Uterus (tissue), 4 donors: ENCODE measurements around the gene HORMAD2. TPM values are rescaled to one million over a fixed set of nuclear protein-coding genes. Genes with fewer than 3 reads are reported as not detected.

Experiments
- DNase-seq, 2 donors: peaks; one replicate each; pipeline ENCODE4 v3.0.0-alpha.2; 2019 to 2020
- H3K27ac ChIP-seq, 2 donors: fragments of 200-600 bp; sonication (generic); 1 replicate in 1 of 2; 2 replicates in 1 of 2; pipeline ENCODE4 v1.5.1; 2016 to 2018
- H3K27me3 ChIP-seq, 2 donors: fragments of 200-600 bp; sonication (generic); one replicate each; pipeline ENCODE4 v1.5.1; 2018 to 2019; ENCODE audit warnings: control low read depth in 1 of 2
- H3K36me3 ChIP-seq, 2 donors: fragments of 200-600 bp; sonication (generic); one replicate each; pipeline ENCODE4 v1.5.1; 2019; ENCODE audit warnings: control low read depth in 1 of 2
- H3K4me1 ChIP-seq, 2 donors: fragments of 200-600 bp; sonication (generic); one replicate each; pipeline ENCODE4 v1.5.1; 2018 to 2019; ENCODE audit warnings: control low read depth in 1 of 2
- H3K4me3 ChIP-seq, 2 donors: fragments of 200-600 bp; sonication (generic); 1 replicate in 1 of 2; 2 replicates in 1 of 2; pipeline ENCODE4 v1.5.1; 2018 to 2019; ENCODE audit warnings: mild to moderate bottlenecking in 1 of 2
- H3K9me3 ChIP-seq, 2 donors: fragments of 200-600 bp; sonication (generic); one replicate each; pipeline ENCODE4 v1.5.1; 2019; ENCODE audit warnings: control low read depth in 1 of 2
- POLR2A ChIP-seq, 2 donors: fragments of 450-650 bp; IDR thresholded peaks; one replicate each; pipeline ENCODE4 v1.6.1; 2016; ENCODE audit warnings: antibody characterized with exemption in 2 of 2, mild to moderate bottlenecking in 1 of 2, moderate library complexity in 1 of 2
- intact Hi-C: fragments of 100-400 bp; cut with DNase I; formaldehyde crosslinking; loops from one replicate; pipeline ENCODE4 v1.15.1; 2023; ENCODE audit warnings: low total_unique reads
- total RNA-seq, 4 donors: library from RNA; depleted of rRNA in 3 of 4; stranded (reverse); fragments of >200 nt in 3 of 4; gene quantifications; one replicate each; pipeline versions ENCODE4 v1.1.0 to v1.2.4, GENCODE V29; 2014 to 2023
- TF ChIP-seq, protein P1 (sequence below), 4 experiments: fragments of 200-600 bp in 2 of 4; fragments of 450-650 bp in 2 of 4; sonication (generic) in 2 of 4; IDR thresholded peaks; one replicate each; pipeline ENCODE4 v1.5.1; 2016 to 2019; ENCODE audit warnings: antibody characterized with exemption in 4 of 4, mild to moderate bottlenecking in 2 of 4, moderate library complexity in 1 of 4
- donor health status: DM: yes; HTN: yes; CAD: no.

Gene HORMAD2
- total RNA-seq, 4 donors from 2014 or later: not detected

DNA sequence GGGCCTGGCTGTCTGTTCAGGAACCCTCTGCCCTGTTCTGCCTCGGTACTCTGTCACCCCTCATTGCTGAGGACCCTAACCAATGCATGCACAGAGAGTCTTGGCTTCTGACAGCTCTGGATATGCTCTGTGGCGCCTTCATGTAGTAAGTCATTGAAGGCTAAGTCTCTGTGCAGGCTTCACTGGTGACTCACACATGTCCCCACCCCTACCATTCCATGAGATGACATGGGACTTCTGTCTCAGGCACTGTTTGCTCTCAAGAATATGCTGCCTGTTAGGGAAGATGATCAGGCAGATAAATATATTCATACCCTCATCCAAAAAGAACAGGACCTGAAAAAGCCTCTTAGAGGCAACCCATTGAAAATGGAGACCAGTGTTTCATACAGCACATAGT is 43.6 kb upstream of the HORMAD2 start:
- no peaks in the 10 kb centered on the region for H3K36me3 ChIP-seq

DNA sequence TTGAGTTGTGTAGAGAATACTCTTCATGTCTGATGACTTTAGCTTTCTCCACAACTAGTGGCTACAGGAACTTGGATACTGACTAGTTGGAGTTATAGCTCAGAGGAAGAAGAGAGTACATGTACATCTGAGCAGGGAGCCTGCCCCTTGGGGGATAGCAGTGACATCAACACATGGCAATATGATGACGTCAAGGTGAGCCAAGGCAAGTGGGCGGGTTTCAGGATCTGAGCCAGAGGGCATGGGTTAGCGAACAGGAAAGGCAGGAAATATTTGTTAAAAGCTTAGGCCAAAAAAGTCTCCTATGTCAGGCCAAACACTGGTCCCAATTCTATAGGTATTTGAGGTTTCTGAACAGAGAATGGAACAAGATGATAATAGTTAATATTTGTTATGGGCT is 42.0 kb upstream of the HORMAD2 start:
- TF ChIP-seq, protein P1, sequence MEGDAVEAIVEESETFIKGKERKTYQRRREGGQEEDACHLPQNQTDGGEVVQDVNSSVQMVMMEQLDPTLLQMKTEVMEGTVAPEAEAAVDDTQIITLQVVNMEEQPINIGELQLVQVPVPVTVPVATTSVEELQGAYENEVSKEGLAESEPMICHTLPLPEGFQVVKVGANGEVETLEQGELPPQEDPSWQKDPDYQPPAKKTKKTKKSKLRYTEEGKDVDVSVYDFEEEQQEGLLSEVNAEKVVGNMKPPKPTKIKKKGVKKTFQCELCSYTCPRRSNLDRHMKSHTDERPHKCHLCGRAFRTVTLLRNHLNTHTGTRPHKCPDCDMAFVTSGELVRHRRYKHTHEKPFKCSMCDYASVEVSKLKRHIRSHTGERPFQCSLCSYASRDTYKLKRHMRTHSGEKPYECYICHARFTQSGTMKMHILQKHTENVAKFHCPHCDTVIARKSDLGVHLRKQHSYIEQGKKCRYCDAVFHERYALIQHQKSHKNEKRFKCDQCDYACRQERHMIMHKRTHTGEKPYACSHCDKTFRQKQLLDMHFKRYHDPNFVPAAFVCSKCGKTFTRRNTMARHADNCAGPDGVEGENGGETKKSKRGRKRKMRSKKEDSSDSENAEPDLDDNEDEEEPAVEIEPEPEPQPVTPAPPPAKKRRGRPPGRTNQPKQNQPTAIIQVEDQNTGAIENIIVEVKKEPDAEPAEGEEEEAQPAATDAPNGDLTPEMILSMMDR (IDR thresholded peaks at IDR 0.05): no peak
- no peak for TF ChIP-seq POLR2A (IDR thresholded peaks at IDR 0.05)
- intact Hi-C loops: no loop called here
- no peaks in the 10 kb centered on the region for H3K9me3 ChIP-seq
- H3K4me3 ChIP-seq: no peak overlapping the region
- H3K4me1 ChIP-seq: no peaks in the 10 kb centered on the region
- DNase-seq: peak in 1 of 2 donors; percentile 29
- H3K27ac ChIP-seq: no peak overlapping the region
- H3K27me3 ChIP-seq: no peaks in the 10 kb centered on the region
- no peaks in the 10 kb centered on the region for H3K36me3 ChIP-seq

More for the DNA sequence above, 43.6 kb upstream of the HORMAD2 start:
- no peaks in the 10 kb centered on the region for H3K4me1 ChIP-seq
- H3K27me3 ChIP-seq: no peaks in the 10 kb centered on the region
- intact Hi-C loops: no loop called here
- DNase-seq: no peak
- H3K9me3 ChIP-seq: no peaks in the 10 kb centered on the region
- no peak for TF ChIP-seq POLR2A (IDR thresholded peaks at IDR 0.05)
- TF ChIP-seq, protein P1 (IDR thresholded peaks at IDR 0.05): no peak
- no peak overlapping the region for H3K4me3 ChIP-seq
- no peak overlapping the region for H3K27ac ChIP-seq

DNA sequence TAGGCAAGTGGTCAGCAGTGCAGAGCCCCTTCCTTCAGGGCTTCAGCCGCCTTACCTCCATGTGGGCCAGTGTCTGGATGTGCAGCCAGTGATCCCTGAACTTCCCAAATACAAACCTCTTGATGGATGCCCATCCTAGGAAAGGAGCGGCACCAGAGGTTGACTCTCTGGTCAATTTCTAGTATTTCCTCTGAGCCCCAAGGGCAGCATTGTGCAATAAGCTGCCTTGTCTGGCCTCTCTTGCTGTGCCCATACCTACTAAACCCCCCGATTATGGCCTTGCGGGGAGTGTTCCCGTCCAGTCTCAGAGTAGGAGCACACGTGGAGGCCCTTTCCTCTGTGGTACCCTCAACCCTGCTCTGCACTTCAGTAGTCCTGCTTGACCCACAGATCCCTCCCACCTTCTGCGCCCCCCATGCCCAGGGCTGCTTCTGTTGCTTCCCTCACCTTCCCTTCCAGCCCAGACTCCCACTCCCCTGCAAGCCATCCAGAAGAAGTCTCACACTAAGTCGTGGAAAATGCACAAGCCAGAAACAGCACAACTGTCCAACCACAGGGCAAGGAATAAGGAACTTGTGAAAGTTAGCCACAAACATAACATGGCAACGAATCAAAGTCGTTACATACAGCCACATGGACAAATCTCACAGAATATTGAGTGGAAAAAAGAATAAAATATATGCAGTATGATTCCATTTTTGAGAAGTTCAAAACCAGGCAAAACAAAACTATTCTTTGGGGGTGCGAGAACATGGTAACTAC is 39.6 kb upstream of the HORMAD2 start:
- no peak overlapping the region for H3K4me3 ChIP-seq
- no peaks in the 10 kb centered on the region for H3K27me3 ChIP-seq
- TF ChIP-seq, protein P1 (IDR thresholded peaks at IDR 0.05): no peak
- TF ChIP-seq POLR2A (IDR thresholded peaks at IDR 0.05): no peak
- no peak for DNase-seq
- H3K4me1 ChIP-seq: peaks cover 0 to 2% of the 10 kb centered on the region in 2 donors
- H3K9me3 ChIP-seq: no peaks in the 10 kb centered on the region
- no peak overlapping the region for H3K27ac ChIP-seq
- H3K36me3 ChIP-seq: no peaks in the 10 kb centered on the region
- intact Hi-C loops: no loop called here

DNA sequence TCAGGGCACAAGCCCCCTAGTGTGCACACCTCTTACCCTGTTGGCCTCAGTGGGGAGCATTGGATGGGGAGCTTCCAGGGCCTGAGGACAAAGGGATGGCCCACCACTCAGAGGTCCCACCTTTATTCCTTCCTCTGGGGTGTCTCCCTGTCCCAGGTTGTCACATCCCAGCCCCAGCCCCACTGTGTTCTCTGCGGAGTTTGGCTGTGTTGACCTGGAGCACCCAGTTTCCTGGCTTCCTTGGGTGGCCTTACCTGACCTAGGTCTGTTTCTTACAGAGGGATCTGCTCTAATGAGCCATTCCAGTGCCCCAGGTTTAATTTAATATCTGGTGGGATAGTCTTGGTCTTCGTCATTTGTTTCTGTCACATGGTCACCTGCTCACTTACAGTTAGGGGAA is 38.8 kb upstream of the HORMAD2 start:
- Histone ChIP-seq H3K36me3 (no peaks in the 10 kb centered on the region), H3K27me3 (no peaks in the 10 kb centered on the region), H3K9me3 (no peaks in the 10 kb centered on the region), H3K4me3 (no peak overlapping the region), H3K4me1 (peaks cover 0 to 2% of the 10 kb centered on the region in 2 donors), H3K27ac (no peak overlapping the region)
- no peak for DNase-seq
- no peak for TF ChIP-seq POLR2A (IDR thresholded peaks at IDR 0.05)
- TF ChIP-seq, protein P1 (IDR thresholded peaks at IDR 0.05): no peak
- intact Hi-C loops: no loop called here

DNA sequence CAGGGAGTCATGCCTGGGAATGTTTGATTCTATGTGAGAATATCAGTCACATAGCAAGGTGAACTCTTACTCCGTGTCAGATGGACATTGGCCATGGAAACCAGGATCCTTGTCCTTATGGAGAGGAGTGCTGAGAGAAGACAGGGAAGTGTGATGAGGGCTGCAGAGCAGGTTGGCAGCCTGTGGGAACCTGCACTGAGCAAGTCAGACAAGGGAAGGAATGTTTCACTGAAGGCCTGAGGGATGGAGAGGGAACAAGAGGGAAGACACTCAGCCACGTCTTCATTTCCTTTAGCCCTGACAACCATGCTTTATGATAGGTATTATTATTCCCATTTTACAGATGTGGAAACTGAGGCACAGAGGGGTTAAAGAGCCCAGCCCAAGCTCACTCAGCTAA is 38.4 kb upstream of the HORMAD2 start:
- Histone ChIP-seq H3K4me1 (peaks cover 0 to 2% of the 10 kb centered on the region in 2 donors), H3K4me3 (no peak overlapping the region), H3K27me3 (no peaks in the 10 kb centered on the region), H3K36me3 (no peaks in the 10 kb centered on the region), H3K9me3 (no peaks in the 10 kb centered on the region), H3K27ac (no peak overlapping the region)
- intact Hi-C loops: no loop called here
- TF ChIP-seq POLR2A (IDR thresholded peaks at IDR 0.05): no peak
- TF ChIP-seq, protein P1 (IDR thresholded peaks at IDR 0.05): no peak
- no peak for DNase-seq
